GM23338 (cell line): ENCODE data around the gene WDR33. TPM values are rescaled to one million over a fixed set of nuclear protein-coding genes. Genes with fewer than 3 reads are reported as not detected.

ENCODE experiments used
- ATAC-seq: fragments of 200-7000 bp; cut with Tn5 transposase; 3 replicates; pipeline ENCODE4 v1.9.1; 2020
- DNase-seq: peaks from one replicate; pipeline ENCODE4 v3.0.0-alpha.2; 2015; ENCODE audit warnings: low spot score
- H2AFZ ChIP-seq: fragments of 200-600 bp; sonication (generic); 2 replicates; pipeline ENCODE4 v1.8.0; 2016; ENCODE audit warnings: antibody characterized with exemption, mild to moderate bottlenecking, moderate library complexity
- H3F3A ChIP-seq: fragments of 200-600 bp; sonication (generic); replicated peaks from 2 replicates; pipeline ENCODE4 v1.8.0; 2017; ENCODE audit warnings: antibody characterized with exemption, mixed run types, low read depth
- H3K27ac ChIP-seq: fragments of 200-600 bp; sonication (generic); 2 replicates; pipeline ENCODE4 v1.6.1; 2016; ENCODE audit warnings: low read depth
- H3K27me3 ChIP-seq: fragments of 200-600 bp; sonication (generic); 2 replicates; pipeline ENCODE4 v1.8.0; 2016; ENCODE audit warnings: mild to moderate bottlenecking, mixed run types, moderate library complexity; ENCODE audit not compliant: insufficient read depth
- H3K36me3 ChIP-seq: fragments of 200-600 bp; sonication (generic); 2 replicates; pipeline ENCODE4 v1.8.0; 2016; ENCODE audit warnings: mild to moderate bottlenecking; ENCODE audit not compliant: insufficient read depth
- H3K4me1 ChIP-seq: fragments of 200-600 bp; sonication (generic); 2 replicates; pipeline ENCODE4 v1.8.0; 2016; ENCODE audit warnings: mild to moderate bottlenecking, moderate library complexity; ENCODE audit not compliant: insufficient read depth
- H3K4me2 ChIP-seq: fragments of 200-600 bp; sonication (generic); 2 replicates; pipeline ENCODE4 v1.7.1; 2017; ENCODE audit warnings: mixed run types
- H3K4me3 ChIP-seq: fragments of 200-600 bp; sonication (generic); 2 replicates; pipeline ENCODE4 v1.6.1; 2016; ENCODE audit warnings: mixed run types
- H3K79me2 ChIP-seq: fragments of 200-600 bp; sonication (generic); replicated peaks from 2 replicates; pipeline ENCODE4 v1.8.0; 2017; ENCODE audit warnings: mild to moderate bottlenecking; ENCODE audit not compliant: insufficient read depth
- H3K9me2 ChIP-seq: fragments of 200-600 bp; sonication (generic); 2 replicates; pipeline ENCODE4 v1.8.0; 2017; ENCODE audit not compliant: insufficient read depth
- H4K20me1 ChIP-seq: fragments of 200-600 bp; sonication (generic); replicated peaks from 2 replicates; pipeline ENCODE4 v1.8.0; 2017; ENCODE audit warnings: mild to moderate bottlenecking; ENCODE audit not compliant: insufficient read depth
- H3K27ac Mint-ChIP-seq: 2 replicates; pipeline ENCODE4 v1.8.0; 2020; ENCODE audit warnings: inconsistent platforms, mild to moderate bottlenecking, moderate library complexity, mixed read lengths
- H3K27me3 Mint-ChIP-seq: 3 replicates; pipeline ENCODE4 v1.8.0; 2022; ENCODE audit warnings: low read depth, mild to moderate bottlenecking, moderate library complexity, mixed read lengths, inconsistent platforms; ENCODE audit not compliant: insufficient read depth, poor library complexity
- H3K36me3 Mint-ChIP-seq: 3 replicates; pipeline ENCODE4 v1.8.0; 2021; ENCODE audit warnings: low read depth, mild to moderate bottlenecking, inconsistent platforms, moderate library complexity, mixed read lengths
- H3K4me1 Mint-ChIP-seq: 3 replicates; pipeline ENCODE4 v1.8.0; 2020; ENCODE audit warnings: mild to moderate bottlenecking, inconsistent platforms, mixed read lengths
- H3K4me3 Mint-ChIP-seq: 3 replicates; pipeline ENCODE4 v1.8.0; 2021; ENCODE audit warnings: moderate library complexity, mild to moderate bottlenecking, inconsistent platforms, mixed read lengths
- H3K9me3 Mint-ChIP-seq: 3 replicates; pipeline ENCODE4 v1.8.0; 2020; ENCODE audit warnings: moderate library complexity, mild to moderate bottlenecking, inconsistent platforms, mixed read lengths
- CREB1 ChIP-seq: fragments of 250-450 bp; sonication (Bioruptor Pico); IDR thresholded peaks from 2 replicates; pipeline ENCODE4 v1.5.0; 2020; ENCODE audit warnings: low read depth, mild to moderate bottlenecking, moderate library complexity
- ETS1 ChIP-seq: IDR thresholded peaks from 2 replicates; pipeline ENCODE4 v1.6.1; 2016; ENCODE audit warnings: antibody characterized with exemption
- EZH2 ChIP-seq: fragments of 200-600 bp; sonication (generic); IDR thresholded peaks from one replicate; pipeline ENCODE4 v1.8.0; 2017; ENCODE audit warnings: antibody characterized with exemption, mild to moderate bottlenecking, low read depth; ENCODE audit not compliant: unreplicated experiment
- EZH2phosphoT487 ChIP-seq: fragments of 200-600 bp; sonication (generic); IDR thresholded peaks from one replicate; pipeline ENCODE4 v1.8.1; 2018; ENCODE audit warnings: antibody characterized with exemption; ENCODE audit not compliant: unreplicated experiment
- JUNB ChIP-seq: IDR thresholded peaks from one replicate; pipeline ENCODE4 v1.6.1; 2016; ENCODE audit warnings: antibody characterized with exemption; ENCODE audit not compliant: unreplicated experiment
- NANOG ChIP-seq: IDR thresholded peaks from 2 replicates; pipeline ENCODE4 v1.6.1; 2016; ENCODE audit warnings: antibody characterized with exemption, borderline replicate concordance
- POLR2AphosphoS5 ChIP-seq: IDR thresholded peaks from 2 replicates; pipeline ENCODE4 v1.6.1; 2016; ENCODE audit warnings: antibody characterized with exemption, low read depth
- REST ChIP-seq: IDR thresholded peaks from one replicate; pipeline ENCODE4 v1.6.1; 2018; ENCODE audit warnings: antibody characterized with exemption; ENCODE audit not compliant: unreplicated experiment
- STAT1 ChIP-seq: IDR thresholded peaks from one replicate; pipeline ENCODE4 v1.6.1; 2016; ENCODE audit warnings: antibody characterized with exemption; ENCODE audit not compliant: unreplicated experiment
- ZNF114 ChIP-seq: fragments of 250-450 bp; sonication (Bioruptor Pico); IDR thresholded peaks from 2 replicates; pipeline ENCODE4 v1.5.0; 2020; ENCODE audit warnings: mild to moderate bottlenecking, moderate library complexity
- ZNF331 ChIP-seq: fragments of 250-450 bp; sonication (Bioruptor Pico); IDR thresholded peaks from 2 replicates; pipeline ENCODE4 v1.5.0; 2020; ENCODE audit warnings: low read depth, mild to moderate bottlenecking, moderate library complexity
- ZNF462 ChIP-seq: fragments of 250-450 bp; sonication (Bioruptor Pico); IDR thresholded peaks from 2 replicates; pipeline ENCODE4 v1.5.0; 2020; ENCODE audit warnings: mild to moderate bottlenecking, moderate library complexity
- polyA plus RNA-seq: library from polyadenylated mRNA; unstranded; fragments of >200 nt; fragmentation: Nextera tagmentation; extraction: Ambion mirVana; gene quantifications from 2 replicates; pipeline ENCODE4 v1.2.1, GENCODE V29; 2016
- total RNA-seq: library from RNA; depleted of rRNA; stranded (reverse); fragments of >200 nt; shearing (Covaris generic); gene quantifications from 2 replicates; pipeline ENCODE4 v1.2.3, GENCODE V29; 2014
- TF ChIP-seq, protein P1 (sequence below), 2 experiments: fragments of 200-600 bp in 1 of 2; sonication (generic) in 1 of 2; conservative IDR thresholded peaks; 2 replicates each; pipeline versions ENCODE4 v1.5.1 to v1.6.1; 2016 to 2017; ENCODE audit warnings: antibody characterized with exemption in 2 of 2, low read depth in 2 of 2, mild to moderate bottlenecking in 2 of 2, moderate library complexity in 1 of 2

The WDR33 gene
- total and polyA plus RNA-seq, 2 experiments from 2014 or later: 37.2 to 54.7 TPM

GRCh38 chr2:127658641-127659407 lies 152.1 kb downstream of the WDR33 start:
- H3K27ac Mint-ChIP-seq: no peak overlapping the region

More at GRCh38 chr2:127658641-127659407, 152.1 kb downstream of the WDR33 start:
- H3K9me3 Mint-ChIP-seq: no peaks in the 10 kb centered on the region
- Histone ChIP-seq H3K27ac (no peak overlapping the region), H3K4me3 (no peak overlapping the region), H3K79me2 (no peaks in the 10 kb centered on the region), H3K36me3 (no peaks in the 10 kb centered on the region), H3K9me2 (no peaks in the 10 kb centered on the region), H3F3A (no peaks in the 10 kb centered on the region), H3K27me3 (peaks cover 12% of the 10 kb centered on the region), H3K4me1 (no peaks in the 10 kb centered on the region), H4K20me1 (no peaks in the 10 kb centered on the region; the same call in 1 of the 2 replicates), H2AFZ (no peak overlapping the region), H3K4me2 (no peak overlapping the region)
- no peak for TF ChIP-seq STAT1
- TF ChIP-seq CREB1: no peak
- no peak for TF ChIP-seq EZH2phosphoT487
- TF ChIP-seq NANOG: no peak
- no peak for TF ChIP-seq ZNF462 (CRISPR knock-in tag)
- TF ChIP-seq ZNF331 (CRISPR knock-in tag): no peak
- no peak for TF ChIP-seq ETS1
- TF ChIP-seq POLR2AphosphoS5: no peak
- no peak for TF ChIP-seq EZH2
- TF ChIP-seq, protein P1, sequence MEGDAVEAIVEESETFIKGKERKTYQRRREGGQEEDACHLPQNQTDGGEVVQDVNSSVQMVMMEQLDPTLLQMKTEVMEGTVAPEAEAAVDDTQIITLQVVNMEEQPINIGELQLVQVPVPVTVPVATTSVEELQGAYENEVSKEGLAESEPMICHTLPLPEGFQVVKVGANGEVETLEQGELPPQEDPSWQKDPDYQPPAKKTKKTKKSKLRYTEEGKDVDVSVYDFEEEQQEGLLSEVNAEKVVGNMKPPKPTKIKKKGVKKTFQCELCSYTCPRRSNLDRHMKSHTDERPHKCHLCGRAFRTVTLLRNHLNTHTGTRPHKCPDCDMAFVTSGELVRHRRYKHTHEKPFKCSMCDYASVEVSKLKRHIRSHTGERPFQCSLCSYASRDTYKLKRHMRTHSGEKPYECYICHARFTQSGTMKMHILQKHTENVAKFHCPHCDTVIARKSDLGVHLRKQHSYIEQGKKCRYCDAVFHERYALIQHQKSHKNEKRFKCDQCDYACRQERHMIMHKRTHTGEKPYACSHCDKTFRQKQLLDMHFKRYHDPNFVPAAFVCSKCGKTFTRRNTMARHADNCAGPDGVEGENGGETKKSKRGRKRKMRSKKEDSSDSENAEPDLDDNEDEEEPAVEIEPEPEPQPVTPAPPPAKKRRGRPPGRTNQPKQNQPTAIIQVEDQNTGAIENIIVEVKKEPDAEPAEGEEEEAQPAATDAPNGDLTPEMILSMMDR (conservative IDR thresholded peaks at IDR 0.05; ENCODE audit: low read depth in 2 of 2): no peak
- no peak for TF ChIP-seq JUNB
- no peak for TF ChIP-seq ZNF114
- TF ChIP-seq REST: no peak
- DNase-seq (no peak), ATAC-seq (no peak)
- peaks cover 18% of the 10 kb centered on the region for H3K27me3 Mint-ChIP-seq
- H3K4me3 Mint-ChIP-seq: no peak overlapping the region
- no peaks in the 10 kb centered on the region; the same call in 2 of the 3 replicates for H3K36me3 Mint-ChIP-seq
- H3K4me1 Mint-ChIP-seq: peaks cover 9% of the 10 kb centered on the region
